ENCODE data around the gene SATB1.
"Not testable (repeated sequence)": the region's sequence is repeated elsewhere in the genome, so short reads cannot be mapped to it uniquely, and the experiment has no call there.

SATB1 gene

DNA sequence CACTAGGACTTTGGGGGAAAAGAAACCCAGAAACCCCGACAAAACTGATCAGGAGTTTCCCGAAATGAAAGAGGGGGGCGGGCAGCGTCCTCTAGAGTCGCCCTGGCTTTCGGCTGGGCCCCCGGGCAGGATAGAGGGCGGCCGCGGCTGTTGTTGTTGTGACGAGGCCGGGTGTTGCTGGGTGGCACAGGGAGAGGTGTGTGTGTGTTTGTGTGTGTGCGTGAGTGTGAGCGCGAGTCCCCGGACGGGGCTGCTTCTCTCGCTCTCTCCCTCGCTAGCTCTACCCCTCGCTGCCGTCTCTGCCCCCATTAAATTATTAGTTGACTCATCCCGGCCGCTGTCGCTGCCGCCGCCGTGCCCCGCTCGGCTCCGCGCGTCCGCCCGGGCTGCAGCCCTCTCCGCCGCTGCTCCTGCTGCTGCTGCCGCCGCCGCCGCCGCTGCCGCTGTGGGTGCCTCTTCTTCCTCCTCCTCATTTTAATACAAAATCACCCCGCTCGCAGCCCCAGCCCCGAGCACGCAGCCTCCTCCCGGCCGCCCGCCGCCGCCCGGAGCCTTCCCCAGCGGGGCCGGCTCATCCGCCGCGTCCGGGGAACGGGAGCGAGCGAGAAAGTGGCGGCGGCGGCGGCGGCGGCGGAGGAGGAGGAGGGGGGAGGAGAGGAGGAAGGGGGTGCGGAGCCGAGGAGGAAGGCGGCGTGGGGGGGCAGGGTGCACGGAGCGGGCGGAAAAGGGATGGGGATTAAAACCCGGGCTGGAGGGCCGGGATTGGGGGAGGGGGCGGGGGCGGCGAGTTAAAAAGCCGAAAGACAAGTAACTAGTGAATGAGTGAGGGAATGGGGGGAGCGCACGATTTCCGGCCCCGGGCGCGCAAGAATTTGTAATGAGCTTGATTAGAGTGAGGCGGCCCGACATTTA, at the start of gene SATB1:
SATB1 (minus strand) TSS at position 611 of the 912 bp plus-strand sequence. CDS start 4,372 bp downstream, outside the sequence.
- in situ Hi-C loops (cut with HindIII; ENCODE audit: low sequenced_read_pairs): no loop called here

DNA sequence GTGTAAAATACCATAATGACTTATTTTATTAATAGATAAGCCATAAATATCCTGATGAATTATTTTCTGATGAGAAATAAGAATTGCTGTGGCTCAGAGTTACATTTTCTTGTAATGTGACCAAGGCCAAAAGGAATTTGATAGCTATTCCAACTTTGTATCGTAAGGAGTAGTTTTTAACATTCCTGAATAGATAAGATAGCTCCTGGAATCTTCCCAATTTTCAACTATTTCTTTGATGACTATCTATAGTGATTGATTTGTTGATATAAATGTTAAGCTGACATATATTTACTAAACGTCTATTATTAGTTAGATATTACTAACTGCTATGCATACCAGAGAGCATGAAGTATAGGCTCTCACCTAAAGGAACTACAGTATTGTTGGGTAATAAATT, 49.1 kb upstream of the SATB1 start:
- in situ Hi-C loops (cut with HindIII; ENCODE audit: low sequenced_read_pairs): no loop called here

DNA sequence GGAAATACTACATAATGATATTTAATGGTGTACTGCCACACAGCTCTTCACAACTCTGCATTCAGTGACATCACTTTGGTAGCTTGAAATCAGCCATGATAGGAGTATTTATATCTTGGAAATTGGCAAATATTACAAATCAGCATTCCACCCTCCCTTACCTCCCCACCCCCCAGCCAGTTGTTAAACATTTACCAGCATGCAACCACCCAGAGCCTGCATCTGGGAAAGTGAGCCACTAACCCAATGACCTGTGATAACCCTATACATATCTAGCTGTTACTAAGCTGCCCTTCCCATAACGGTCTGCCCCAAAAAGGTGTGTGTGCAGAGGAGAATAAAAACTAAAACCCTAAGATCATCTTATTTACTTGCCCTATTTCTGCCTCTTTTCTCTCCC, 44.6 kb upstream of the SATB1 start:
- in situ Hi-C loops (cut with HindIII; ENCODE audit: low sequenced_read_pairs): no loop called here

DNA sequence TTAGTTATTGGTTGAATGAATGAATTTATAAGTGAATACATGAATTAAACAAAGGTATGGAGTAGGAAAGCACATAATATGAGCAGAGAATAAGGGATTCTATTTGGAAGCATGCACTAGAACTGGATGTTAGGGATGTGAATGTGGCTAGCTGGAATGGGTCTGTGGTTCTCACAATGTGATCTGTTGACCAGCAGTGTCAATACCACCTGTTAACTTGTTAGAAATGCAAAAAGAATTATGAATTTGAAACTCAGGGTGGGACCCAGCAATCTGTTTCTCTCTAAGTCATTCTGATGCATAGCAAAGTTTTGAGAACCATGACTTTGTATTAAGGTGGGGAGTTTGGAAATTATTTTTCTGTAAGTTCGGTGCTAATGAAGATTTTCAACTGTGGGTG, 41.0 kb upstream of the SATB1 start:
- in situ Hi-C loops (cut with HindIII; ENCODE audit: low sequenced_read_pairs): no loop called here

DNA sequence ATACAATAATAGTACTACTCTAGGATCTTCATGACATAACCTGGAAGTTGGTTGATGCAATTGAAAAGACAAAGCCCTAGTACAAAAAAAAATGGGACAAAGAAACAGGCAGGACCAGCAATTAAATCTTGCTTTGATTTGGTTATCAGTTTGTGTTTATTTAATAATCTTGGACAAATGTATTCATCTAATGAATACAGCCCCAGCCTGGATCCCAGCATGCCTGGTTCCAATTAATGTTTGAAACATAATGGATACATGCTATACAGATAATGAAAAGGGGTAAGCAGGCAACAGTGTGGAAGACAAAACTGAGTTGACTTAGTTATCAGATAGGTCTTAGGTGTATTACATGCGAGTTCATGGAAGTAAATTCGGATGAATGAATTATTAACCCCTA, 29.6 kb upstream of the SATB1 start:
- in situ Hi-C loops (cut with HindIII; ENCODE audit: low sequenced_read_pairs): no loop called here

DNA sequence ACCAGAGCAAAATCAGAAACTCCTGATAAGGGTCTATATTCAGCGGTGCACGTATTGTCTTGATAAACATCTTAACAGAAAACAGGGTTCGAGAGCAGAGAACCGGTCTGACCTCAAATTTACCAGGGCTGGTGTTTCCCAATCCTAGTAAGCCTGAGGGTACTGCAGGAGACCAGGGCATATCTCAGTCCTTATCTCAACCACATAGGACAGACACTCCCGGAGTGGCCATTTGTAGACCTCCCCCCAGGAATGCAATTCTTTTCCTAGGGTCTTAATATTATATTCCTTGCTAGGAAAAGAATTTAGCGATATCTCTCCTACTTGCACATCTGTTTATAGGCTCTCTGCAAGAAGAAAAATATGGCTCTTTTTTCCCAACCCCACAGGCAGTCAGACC, 24.5 kb upstream of the SATB1 start:
- in situ Hi-C loops (cut with HindIII; ENCODE audit: low sequenced_read_pairs): not testable (repeated sequence)

DNA sequence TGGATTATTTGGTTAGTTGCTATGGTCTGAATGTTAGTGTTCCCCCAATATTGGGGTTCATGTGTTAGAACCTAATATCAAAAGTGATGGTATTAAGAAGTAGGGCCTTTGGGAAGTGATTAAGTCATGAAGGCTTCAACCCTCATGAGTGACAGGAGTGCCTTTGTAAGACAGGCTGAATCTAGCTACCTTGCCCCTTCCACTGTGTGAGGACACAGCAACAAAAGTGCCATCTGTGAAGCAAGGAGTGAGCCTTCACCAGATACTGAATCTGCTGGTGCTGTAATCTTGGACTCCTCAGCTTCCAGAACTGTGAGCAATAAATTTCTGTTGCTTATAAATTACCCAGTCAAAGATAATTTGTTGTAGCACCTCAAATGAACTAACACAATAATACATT, 22.6 kb upstream of the SATB1 start:
- in situ Hi-C loops (cut with HindIII; ENCODE audit: low sequenced_read_pairs): no loop called here

DNA sequence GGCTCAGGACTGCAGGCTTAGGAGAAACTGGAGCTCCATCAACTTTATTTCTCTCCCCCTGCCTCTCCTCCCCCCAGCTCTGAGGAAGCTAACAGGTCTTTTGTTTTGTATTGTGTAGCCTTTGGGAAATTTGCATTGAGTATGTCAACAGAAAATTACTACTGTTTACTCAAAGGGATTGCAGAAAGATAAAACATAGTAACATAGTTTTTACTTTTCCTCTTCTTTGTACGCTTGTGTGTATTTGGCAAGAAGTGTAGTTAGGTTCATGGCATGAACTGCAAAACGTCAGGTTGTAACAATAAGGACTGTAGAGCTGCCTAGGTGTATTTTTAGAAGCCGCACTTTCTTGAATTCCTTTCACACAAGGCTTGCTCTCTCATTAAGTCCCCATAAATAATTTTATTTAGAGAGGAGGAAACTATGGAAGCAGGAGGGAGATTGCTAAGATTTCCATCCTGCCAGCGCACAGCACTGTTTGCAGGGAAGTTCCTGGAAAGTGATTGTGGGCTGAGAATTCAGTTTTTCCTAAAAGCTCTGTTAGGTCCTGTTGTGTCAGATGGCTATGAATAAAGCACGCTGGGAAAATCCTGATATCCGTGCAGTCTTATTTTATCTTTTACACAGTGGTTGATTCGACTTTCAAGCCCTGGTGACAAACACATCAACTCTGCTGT, 21.1 kb upstream of the SATB1 start:
- in situ Hi-C loops (cut with HindIII; ENCODE audit: low sequenced_read_pairs): no loop called here

DNA sequence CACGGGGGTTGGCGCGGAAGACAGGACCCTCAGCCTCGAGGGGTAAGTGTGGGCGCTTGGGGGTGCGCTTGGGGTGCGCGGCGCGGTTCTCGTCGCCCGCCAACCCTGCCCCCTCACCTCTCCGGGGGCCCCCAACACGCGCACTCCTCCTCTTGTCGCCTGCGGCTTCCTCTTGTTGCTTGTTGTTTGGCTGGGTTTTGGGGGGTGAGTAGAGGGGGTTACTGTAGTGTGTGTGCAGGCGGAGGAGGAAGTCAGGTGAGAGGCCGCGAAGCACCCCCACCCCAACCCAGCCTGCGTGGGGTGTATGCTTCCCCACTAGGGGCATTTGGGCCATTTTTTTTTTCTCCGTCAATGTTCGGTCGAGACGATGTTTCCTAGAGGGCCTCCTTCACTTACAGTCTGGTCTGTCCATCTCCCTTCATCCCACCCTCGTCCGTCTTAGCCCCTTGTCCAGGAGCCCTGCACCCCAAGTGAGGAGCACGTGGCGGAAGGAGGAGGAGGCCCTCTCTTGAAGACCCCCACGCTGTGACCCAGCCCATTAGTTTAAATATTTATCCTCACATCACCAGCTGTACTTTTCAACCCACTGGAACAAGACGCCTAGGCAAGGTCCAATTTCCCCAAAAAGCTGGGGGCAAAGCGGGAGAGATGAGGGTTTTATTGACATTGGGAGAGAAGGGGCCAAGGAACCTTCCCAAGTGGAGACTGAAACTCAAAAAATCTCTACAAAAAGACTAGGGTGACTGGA, 20.4 kb upstream of the SATB1 start:
- in situ Hi-C loops (cut with HindIII; ENCODE audit: low sequenced_read_pairs): no loop called here

DNA sequence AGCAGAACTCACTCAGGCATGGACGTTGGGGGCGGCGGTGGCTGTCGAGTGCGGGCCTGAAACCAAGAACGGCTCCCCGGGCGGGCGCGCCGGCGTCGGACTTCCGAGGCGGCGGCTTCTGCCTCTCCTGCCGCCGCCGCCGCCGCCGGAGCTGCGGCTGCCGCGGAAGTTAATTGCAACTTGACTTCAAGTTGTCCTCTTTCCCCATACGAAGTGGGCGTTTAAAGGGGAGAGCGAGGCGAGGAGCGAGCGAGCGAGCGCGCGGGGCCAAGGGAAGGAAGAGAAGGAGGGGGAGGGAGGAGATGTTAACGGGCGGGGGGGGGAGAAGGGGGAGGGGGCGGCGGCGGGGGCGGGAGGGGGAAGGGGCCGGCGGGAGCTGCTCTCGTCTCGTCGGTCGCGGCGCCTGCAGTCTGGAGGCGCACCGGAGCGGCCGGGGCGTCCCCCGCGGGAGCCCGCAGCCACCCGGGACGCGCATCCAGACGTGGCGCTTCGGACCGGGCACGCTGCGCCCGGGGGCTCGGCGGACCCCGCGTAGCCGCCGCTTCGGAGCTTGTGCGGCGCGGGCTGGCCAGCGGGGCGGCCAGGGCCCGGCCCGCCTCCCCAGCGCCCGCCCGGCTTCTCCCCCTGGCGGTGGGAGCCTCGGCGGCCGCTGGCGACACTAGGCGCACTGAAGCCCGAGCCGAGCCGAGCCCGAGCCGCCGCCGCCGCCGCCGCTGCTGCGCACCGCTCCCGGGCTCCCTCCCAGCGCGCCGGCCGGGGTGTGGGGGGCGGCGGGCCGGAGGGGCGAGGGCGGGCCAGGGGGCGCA, 19.7 kb upstream of the SATB1 start:
- in situ Hi-C loops (cut with HindIII; ENCODE audit: low sequenced_read_pairs): no loop called here

DNA sequence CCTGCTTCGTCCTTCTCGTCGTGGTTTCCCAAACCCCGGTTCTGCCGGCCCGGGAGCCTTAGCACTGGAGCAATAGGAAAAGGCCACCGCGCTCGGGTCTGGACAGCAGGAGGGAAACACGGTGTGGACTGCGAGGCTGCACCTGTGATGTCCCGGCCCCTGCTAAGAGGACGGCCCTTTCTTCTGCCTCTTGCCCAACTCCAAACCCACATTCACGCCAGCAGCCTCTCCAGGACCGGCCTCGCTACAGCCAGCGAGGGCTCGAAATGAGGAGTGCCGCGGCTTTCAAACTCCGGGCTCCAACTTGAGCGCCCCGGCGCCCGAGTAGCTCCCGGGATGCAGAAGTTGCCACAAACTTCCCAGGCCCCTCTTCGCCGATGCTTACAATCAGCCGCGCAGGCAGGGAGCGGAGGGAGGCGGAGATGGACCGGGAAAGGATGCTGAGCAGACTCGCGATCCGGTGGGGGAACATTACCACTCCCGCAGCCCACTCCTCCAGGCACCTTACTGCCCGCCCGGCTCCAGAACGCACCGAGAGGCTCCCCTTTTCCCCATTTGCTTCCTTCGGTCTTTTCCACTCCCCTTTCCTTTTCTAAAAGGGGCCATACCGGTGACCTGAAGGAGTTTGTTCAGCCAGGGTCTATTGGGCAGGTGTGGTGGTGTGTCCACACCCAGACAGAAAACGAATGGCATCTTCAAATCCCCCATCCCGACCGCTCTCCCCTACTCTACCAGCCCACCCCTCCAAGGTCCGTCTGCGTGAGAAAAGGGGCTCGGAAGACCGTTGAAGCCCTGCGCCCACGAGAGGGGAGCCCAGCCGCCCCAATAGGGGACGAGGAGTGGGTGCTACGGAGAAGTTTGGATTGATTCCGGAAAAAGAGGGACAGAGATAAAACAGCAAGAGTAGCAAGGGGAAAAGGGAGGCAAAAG, 18.8 kb upstream of the SATB1 start:
- in situ Hi-C loops (cut with HindIII; ENCODE audit: low sequenced_read_pairs): no loop called here

DNA sequence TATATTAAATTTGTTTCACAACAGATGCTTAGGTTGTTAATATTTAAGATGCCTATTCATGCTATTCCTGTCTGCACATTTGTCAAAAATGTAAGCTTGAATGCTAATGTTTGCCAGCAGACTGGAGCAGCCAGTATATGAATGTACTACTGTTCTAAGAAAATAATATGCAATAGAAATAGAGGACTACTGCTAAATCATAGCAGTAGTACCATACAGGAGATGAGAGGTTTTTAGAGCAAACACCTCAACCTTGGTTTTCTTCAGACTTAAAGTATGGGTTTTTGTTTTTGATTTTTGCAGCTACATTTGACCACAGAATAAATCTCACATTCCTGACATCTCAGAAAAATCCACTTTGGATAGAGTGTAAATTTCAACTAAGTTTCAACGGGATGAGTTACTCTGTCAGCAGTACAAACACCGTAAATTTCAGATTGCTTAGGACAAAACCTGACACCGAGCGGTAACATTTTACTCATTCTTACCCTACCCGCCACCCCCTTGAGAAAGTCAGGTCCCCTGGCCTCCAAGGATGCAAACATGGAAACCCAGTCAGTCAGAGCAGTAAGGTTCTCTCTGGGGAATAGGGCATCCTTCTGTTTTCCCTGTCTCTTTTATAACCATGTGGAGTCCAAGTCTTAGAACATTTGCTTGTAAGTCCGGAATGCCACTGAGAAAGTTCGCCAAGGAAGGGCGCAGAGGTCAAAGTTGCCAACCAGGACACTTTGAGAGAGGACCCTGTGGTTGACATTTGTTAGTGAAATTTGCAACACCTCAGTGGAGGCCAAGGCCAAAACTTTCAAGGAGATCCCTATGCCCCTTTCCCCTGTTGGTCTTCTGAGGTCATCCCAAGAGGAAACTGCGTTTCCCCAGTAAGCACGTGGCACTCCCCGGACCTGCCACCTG, 17.9 kb upstream of the SATB1 start:
- in situ Hi-C loops (cut with HindIII; ENCODE audit: low sequenced_read_pairs): no loop called here

DNA sequence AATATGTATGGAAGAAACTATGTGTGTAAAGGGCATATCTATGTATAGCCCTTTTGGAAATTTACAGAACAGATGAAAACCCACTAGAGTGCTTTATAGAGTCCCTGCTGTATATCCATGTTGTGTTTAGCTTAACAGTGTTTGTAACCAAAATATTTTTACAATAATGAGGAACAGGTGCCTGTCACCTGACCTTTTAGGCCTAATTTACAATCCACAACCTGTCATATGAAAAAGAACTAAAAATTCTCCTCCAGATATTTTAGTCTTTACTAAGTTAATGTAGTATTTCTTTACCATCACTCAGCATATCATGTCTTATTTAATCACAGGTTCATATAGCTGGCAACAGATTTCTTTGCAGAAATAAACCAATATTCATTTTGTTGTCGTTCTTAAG, 16.4 kb upstream of the SATB1 start:
- in situ Hi-C loops (cut with HindIII; ENCODE audit: low sequenced_read_pairs): no loop called here

DNA sequence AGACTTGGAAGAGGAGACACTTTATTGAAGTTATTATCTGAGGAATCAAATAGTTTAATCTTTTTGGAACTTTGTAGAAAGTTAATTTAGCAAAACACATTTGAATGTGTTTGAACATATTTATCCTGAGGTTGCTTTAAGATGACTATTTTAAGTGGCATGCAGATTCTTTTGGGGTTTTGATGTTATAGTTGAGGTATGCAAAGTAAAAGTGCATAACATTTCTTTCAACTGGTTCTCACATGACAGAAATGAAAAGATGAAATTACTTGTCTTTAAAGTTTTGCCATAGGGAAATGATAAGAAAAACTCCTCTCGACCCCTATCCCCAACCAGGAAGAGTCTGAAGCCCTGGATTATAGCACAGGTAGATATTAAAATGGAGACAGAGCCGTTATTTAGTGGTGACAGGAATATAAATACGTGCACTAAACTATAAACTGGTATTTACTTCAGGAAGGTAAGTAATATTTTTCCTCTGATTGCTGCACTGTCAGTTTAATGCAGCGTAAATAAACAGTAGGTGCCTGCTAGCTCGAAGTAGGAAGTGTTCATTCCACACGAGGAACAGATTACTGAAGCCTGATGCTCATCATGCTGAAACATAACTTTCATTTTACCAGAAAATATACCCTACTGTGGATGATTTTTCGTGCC, 15.1 kb upstream of the SATB1 start:
- in situ Hi-C loops (cut with HindIII; ENCODE audit: low sequenced_read_pairs): no loop called here

DNA sequence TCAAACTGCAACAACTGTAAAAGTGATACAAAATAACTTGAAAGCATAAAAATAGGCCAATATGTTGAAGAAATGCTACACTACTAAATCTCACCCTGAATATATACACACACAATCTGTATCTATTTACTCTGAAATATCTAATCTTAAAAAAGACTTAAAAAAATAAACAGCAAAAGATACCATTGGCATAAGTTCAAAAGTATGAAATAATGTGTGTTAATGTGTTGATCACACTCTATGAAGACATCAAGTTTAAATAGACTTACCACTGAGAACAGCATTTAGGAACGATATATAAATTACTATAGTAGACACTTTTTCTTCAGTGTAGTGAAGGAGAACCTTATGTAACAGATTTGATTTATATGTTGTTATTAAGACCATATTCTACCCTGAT, 14.1 kb upstream of the SATB1 start:
- in situ Hi-C loops (cut with HindIII; ENCODE audit: low sequenced_read_pairs): no loop called here

DNA sequence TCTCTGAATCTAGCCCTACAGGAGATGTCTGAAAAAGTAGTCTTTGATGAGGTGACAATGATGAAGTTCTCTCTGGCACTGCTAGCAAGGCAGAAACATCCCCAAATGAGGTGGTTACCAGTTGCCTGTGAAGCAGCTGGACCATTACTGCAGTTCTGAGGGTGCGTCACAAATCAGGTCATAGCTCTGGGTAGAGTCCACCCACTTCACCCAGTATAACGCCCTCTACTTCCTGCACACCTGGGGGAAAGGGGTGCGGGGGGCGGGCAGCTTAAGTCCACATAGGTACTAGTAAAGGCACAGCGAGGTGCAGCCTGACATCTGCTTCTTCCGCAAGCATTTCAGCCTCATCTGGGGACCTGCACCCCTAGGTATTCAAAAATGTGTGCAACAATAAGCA, 13.4 kb upstream of the SATB1 start:
- in situ Hi-C loops (cut with HindIII; ENCODE audit: low sequenced_read_pairs): no loop called here

DNA sequence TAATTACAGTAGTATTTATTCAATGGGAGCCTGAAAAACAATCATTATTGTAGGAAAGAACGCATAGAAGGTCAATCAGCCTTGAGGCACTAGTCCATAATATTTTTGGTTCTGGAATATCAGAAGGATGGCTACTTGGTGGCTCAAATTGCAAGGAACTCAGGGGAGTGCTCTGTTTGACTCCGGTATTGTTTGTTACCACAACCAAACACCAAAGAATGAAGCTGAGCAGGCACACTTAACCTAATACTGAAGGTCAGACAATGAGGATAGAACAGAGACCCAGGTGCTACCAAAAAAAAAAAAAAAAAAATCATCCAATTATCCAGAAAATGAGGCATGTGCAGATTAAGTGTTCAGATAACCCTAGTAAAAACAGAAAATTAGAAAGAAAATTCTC, 11.1 kb upstream of the SATB1 start:
- in situ Hi-C loops (cut with HindIII; ENCODE audit: low sequenced_read_pairs): no loop called here

DNA sequence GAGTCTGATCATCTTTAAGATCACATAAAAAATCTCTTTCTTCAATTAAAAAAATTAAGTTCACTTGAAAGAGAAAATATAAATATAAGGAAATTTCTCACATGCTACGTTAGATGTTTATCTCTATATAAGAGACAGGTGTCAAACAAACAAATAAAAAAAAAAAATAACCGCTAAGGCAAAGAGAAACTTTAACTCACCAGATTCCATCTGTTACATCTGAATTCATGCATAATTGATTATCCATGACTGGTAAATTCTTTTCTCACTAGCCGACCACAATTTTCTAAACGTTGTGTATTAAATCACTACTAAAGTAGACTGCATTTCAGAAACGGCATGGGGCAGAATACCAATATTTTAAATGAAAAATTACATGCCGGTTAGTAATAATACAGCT, 9.6 kb upstream of the SATB1 start:
- in situ Hi-C loops (cut with HindIII; ENCODE audit: low sequenced_read_pairs): no loop called here

Data from DLD1 (cell line).